Measurements from ENCODE around the gene SUGP1. TPM values are rescaled to one million over a fixed set of nuclear protein-coding genes. Genes with fewer than 3 reads are reported as not detected.

SUGP1 gene
- total RNA-seq, 4 donors from 2014 or later, result 31.1 to 118 (median 66.5) TPM

GRCh38 chr19:19240476-19240875 is 79.8 kb downstream of the SUGP1 start:
- Histone ChIP-seq H3K36me3 (no peaks in the 10 kb centered on the region), H3K9me3 (peaks cover 0 to 4% of the 10 kb centered on the region in 2 donors), H3K4me3 (no peak overlapping the region), H3K4me1 (no peaks in the 10 kb centered on the region), H3K27ac (no peak overlapping the region), H3K27me3 (peaks cover 11% of the 10 kb centered on the region)
- WGBS, 2 donors (ENCODE audit: low coverage in 1 of 2), result 75% methylated on average over 9 of the region's 9 CpGs; no CpG with 5 or more reads in 1 of the 2 donors
- in situ Hi-C loops (cut with MboI; ENCODE audit: low pct_ligation_motif_present in 1 of 4, low pct_unique_long_range_greater_than_20kb in 1 of 4, low sequenced_read_pairs in 3 of 4) (no loop called here), intact Hi-C loops (cut with DNase I; ENCODE audit: low total_unique reads) (no loop called here)
- DNase-seq, result no peak
- TF ChIP-seq POLR2A (IDR thresholded peaks at IDR 0.05), result no peak
- TF ChIP-seq EP300 (IDR thresholded peaks at IDR 0.05; ENCODE audit: low read depth), result no peak
- no peak for TF ChIP-seq CTCF (IDR thresholded peaks at IDR 0.05)
- TF ChIP-seq POLR2AphosphoS5 (IDR thresholded peaks at IDR 0.05), result no peak

GRCh38 chr19:19239675-19240074 is 80.6 kb downstream of the SUGP1 start:
- no peak overlapping the region for H3K27ac ChIP-seq
- in situ Hi-C loops (cut with MboI; ENCODE audit: low pct_ligation_motif_present in 1 of 4, low pct_unique_long_range_greater_than_20kb in 1 of 4, low sequenced_read_pairs in 3 of 4), result no loop called here

GRCh38 chr19:19238126-19238894 is 82.0 kb downstream of the SUGP1 start:
- Histone ChIP-seq H3K9me3 (peaks cover 10 to 21% of the 10 kb centered on the region in 2 donors), H3K27ac (no peak overlapping the region), H3K36me3 (no peaks in the 10 kb centered on the region), H3K27me3 (peaks cover 11% of the 10 kb centered on the region), H3K4me3 (no peak overlapping the region), H3K4me1 (no peaks in the 10 kb centered on the region)
- in situ Hi-C loops (cut with MboI; ENCODE audit: low pct_ligation_motif_present in 1 of 4, low pct_unique_long_range_greater_than_20kb in 1 of 4, low sequenced_read_pairs in 3 of 4) (no loop called here), intact Hi-C loops (cut with DNase I; ENCODE audit: low total_unique reads) (no loop called here)
- no peak for DNase-seq
- 60 to 84% methylated on average over 4 to 18 of the region's 18 CpGs for WGBS, 2 donors (ENCODE audit: low coverage in 1 of 2)
- no peak for TF ChIP-seq POLR2AphosphoS5 (IDR thresholded peaks at IDR 0.05)
- no peak for TF ChIP-seq POLR2A (IDR thresholded peaks at IDR 0.05)
- no peak for TF ChIP-seq CTCF (IDR thresholded peaks at IDR 0.05)
- no peak for TF ChIP-seq EP300 (IDR thresholded peaks at IDR 0.05; ENCODE audit: low read depth)

More at GRCh38 chr19:19239675-19240074, 80.6 kb downstream of the SUGP1 start:
- Histone ChIP-seq H3K4me1 (no peaks in the 10 kb centered on the region), H3K36me3 (no peaks in the 10 kb centered on the region), H3K27me3 (peaks cover 11% of the 10 kb centered on the region), H3K9me3 (peaks cover 5 to 11% of the 10 kb centered on the region in 2 donors), H3K4me3 (no peak overlapping the region)
- no peak for TF ChIP-seq EP300 (IDR thresholded peaks at IDR 0.05; ENCODE audit: low read depth)
- TF ChIP-seq POLR2AphosphoS5 (IDR thresholded peaks at IDR 0.05), result no peak
- TF ChIP-seq POLR2A (IDR thresholded peaks at IDR 0.05), result no peak
- no peak for TF ChIP-seq CTCF (IDR thresholded peaks at IDR 0.05)
- intact Hi-C loops (cut with DNase I; ENCODE audit: low total_unique reads), result no loop called here
- DNase-seq, result no peak

GRCh38 chr19:19236173-19236572 is 84.1 kb downstream of the SUGP1 start:
- Histone ChIP-seq H3K27ac (no peak overlapping the region), H3K9me3 (peaks cover 10 to 21% of the 10 kb centered on the region in 2 donors), H3K4me1 (no peaks in the 10 kb centered on the region), H3K4me3 (no peak overlapping the region), H3K27me3 (peaks cover 11% of the 10 kb centered on the region), H3K36me3 (no peaks in the 10 kb centered on the region)
- in situ Hi-C loops (cut with MboI; ENCODE audit: low pct_ligation_motif_present in 1 of 4, low pct_unique_long_range_greater_than_20kb in 1 of 4, low sequenced_read_pairs in 3 of 4), result no loop called here
- intact Hi-C loops (cut with DNase I; ENCODE audit: low total_unique reads), result no loop called here
- no peak for TF ChIP-seq POLR2A (IDR thresholded peaks at IDR 0.05)
- no peak for TF ChIP-seq POLR2AphosphoS5 (IDR thresholded peaks at IDR 0.05)
- no peak for TF ChIP-seq CTCF (IDR thresholded peaks at IDR 0.05)
- no peak for TF ChIP-seq EP300 (IDR thresholded peaks at IDR 0.05; ENCODE audit: low read depth)
- no peak for DNase-seq

Data from transverse colon (tissue), 4 donors.